NCI-H82 treated with DMSO at 0.1 percent for 48 hours (cell line): ENCODE results near the gene PAFAH1B2.

Experiments
- DNase-seq: peaks from one replicate; lab custom pipeline; 2025; ENCODE audit not compliant: unreplicated experiment; lab: John Stamatoyannopoulos, UW

Gene PAFAH1B2

DNA sequence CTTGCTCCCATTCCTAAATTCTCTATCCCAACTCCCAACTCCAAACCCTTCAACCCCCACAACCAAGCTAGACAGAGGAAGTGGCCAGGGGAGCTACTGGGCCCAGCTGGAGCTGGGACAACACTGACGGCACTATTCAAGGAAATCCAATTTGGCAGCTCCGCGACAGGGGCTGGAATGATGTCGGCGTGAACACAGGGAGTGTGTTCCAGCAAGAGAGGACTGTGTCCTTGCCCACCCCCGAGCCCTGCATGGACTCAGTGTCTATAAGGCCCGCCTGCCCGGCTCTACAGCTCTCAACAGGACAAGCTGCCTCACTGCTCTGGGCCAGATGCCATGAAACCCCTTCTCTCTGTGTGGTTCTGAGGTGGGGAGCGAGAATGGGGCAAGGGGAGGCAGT, 76.5 kb downstream of the PAFAH1B2 start:
- DNase-seq: no peak

DNA sequence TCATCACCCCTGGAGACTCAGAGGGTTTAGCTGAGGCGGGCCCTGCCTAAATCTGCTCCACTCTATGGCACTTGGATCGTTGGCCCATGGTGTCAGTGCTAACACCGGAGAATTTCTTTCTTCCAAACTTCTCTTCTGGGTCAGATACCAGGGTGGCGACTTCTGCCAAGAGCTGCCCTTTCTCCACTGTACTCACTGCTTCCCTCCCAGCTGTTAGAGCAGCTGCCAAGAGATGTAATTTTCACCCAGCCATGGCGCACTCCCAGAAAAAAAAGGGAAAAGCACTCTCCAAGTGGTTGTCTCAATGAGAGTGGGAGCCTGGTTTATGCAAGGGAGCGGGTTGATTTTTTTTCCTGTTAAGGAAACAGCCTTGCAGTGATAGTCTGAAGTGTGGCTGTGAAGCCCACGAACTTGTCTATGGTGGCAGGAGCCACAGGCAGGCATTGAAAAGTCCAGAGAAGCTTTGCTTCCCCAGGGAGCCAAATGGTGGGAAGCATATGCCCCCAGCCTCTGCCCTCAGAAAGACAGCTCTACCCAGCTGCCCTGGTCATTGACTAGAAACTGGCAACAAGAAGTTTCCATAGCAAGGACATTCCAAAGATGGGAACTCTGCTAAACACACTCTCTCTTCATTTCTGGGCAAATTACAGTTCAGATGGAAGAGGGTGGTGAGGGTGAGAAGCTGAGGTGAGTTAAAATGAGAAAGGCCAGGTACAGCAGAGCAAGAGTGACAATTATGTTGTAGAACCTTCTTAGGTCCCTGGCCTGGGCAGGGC, 77.1 kb downstream of the PAFAH1B2 start:
- DNase-seq: no peak

DNA sequence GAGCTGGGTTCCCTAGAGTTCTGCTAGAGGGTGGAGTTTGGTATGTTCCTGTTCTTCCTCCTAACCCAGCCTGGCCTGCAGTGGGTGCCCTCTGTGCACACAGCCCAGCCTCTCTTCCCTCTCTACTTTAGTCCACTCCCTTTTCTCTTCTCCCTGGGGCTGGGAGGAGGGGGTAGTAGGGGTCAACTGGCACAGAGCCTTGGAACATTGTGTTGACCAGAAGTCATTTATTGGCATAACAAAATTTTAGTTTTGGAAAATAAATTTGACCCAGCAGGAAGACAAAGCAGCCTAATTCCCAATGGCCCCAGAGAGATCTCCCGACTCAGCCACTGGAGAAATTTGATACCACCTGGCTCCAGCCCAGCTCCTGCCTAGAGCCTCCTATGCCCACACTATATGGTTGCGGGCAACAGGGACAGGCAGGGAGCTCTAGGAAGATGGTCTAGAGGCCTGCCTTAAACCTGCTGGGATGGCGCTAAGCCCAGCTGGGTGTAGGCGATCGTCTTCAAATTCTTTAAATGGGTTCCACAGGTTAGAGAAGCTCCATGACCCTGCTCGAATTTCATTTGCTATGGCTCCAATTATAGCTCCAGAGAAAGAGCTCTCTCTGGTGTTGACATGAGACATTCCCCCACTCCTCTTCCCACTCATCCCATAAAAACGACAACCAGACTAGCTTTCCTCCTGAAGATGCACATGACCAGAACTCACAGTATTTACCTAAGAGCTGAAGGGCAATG, 77.9 kb downstream of the PAFAH1B2 start:
- no peak for DNase-seq

DNA sequence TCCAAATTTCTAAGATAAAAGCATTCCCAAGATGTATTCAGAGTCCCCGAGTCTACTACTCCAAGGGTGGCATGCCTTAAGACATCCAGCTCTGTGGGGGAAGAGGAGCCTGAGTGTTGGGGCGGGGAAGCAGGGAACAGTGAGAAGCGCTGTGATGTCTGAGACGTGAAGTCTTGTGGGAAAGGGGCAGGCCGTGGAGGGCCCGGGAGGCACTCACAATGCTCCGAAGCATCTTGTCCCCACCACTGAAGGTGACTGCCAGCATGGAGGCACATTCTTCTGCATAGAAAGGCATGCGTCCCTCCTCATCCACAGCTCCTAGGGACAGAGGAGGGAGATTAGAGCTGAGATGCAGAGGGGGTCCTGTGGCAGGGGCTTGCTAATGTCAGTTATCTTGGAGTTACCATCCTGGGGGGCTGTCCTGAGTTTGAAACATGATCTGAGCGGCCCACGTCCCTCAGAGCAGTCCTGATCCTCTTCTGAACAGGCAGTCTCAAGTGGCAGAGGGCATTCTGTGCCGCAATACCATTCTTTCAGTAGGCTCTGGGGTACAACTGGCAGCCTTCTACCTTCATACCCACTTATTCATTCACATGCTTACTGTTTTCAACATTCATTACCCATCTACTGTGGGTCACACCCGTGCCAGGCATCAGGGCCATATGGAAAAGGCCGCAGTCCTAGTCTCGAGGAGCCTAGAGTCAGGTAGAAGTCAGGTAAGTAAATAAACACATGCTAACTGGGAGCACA, 79.1 kb downstream of the PAFAH1B2 start:
- DNase-seq: no peak

DNA sequence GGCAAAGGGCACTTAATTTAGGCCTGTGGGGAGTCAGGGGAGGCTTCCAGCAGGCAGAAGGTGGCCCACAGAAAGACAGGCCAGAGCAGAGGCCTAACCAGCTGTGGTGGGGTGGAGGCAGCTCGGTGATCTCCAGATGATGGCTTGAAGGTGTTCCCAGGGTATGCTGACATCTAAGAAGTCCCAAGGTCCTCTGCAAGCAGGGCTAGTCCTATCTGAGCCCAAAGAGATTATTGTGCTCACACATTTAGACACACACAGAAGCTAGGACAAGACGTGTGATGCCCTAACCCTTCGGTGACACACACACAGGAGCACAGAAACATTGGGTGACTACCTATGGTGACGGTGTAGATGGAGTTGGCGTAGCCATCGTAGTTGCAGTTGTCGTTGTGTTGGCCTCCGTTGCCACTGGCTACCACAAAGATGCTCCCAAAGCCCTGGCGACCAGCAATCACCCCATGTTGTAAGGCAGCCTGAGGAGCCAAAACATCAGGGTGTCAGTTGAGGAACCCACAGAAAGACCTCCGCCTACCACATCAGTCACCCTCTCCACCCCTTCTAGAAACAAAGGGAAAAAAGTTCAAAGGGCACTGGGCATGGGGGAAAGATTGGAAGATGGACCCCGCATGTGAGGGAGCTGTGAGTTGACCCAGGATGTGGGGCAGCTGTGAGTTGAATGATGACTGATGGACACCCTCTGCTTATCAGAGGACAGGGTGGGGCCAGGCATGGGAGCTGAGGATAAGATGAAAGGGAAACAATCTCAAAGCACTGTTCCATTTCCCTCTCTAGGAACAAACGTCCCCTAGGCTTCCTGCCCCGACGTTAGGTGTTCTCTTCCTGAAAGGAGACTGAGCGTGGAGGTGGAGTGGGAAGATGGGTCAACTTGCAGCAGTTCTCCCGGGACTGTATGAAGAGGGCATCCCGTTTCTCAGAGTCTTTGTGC, 79.9 kb downstream of the PAFAH1B2 start:
- no peak for DNase-seq

DNA sequence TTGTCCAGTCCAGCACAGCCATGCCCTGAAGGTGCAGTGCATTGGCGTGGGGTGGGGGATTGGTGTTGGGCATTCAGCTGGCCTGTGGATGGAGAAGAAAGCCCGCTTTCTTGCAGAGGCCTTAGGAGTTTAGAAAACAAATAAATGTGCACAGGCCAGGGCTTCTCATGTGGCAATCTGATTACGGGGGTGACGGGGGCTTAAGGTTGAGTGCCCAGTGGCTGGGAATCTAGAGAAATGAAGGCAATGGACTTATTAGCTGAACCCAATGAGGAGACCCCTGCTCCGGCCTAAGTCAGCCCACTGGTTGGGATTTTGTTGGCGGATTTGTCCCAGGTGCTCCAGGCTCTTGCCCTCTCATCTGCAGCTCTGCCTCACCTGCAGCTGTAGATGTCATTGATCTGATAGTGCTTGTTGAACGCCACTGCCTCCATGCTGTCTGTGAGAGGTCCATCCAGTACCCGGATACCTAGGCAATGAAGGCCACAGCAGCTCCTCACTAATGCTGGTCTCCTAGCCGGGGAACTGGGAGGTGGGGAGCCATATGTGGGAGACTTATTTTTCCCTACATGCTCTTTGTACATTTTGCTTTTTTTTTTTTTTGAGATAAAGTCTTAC, 81.6 kb downstream of the PAFAH1B2 start:
- no peak for DNase-seq
